IMR-90 (cell line): Measurements from ENCODE around the gene CLEC1A. TPM values are rescaled to one million over a fixed set of nuclear protein-coding genes. Genes with fewer than 3 reads are reported as not detected.

ENCODE experiments used
- ATAC-seq: fragments of 200-7000 bp; cut with Tn5 transposase; 2 replicates; pipeline ENCODE4 v1.9.1; 2020; ENCODE audit warnings: low read depth, mild to moderate bottlenecking, moderate library complexity
- BruUV-seq: library from RNA; stranded (reverse); fragments of 400-500 nt; replicated peaks from 2 replicates; lab custom pipeline; 2021; lab: Mats Ljungman, UMichigan
- CTCF ChIA-PET: fragments of 300-600 bp; formaldehyde crosslinking; extraction: SDS; loops from one replicate; lab custom pipeline; 2021; ENCODE audit warnings: antibody characterized with exemption; lab: Yijun Ruan, JAX
- POLR2A ChIA-PET: fragments of 300-600 bp; sonication (Branson Sonifier 250); formaldehyde crosslinking; loops from one replicate; lab custom pipeline; 2022; ENCODE audit warnings: antibody characterized with exemption; ENCODE audit not compliant: unreplicated experiment; lab: Charles Lee
- DNase-seq: peaks from one replicate; pipeline ENCODE4 v3.0.0; 2013
- H2AFZ ChIP-seq: replicated peaks from 2 replicates; pipeline ENCODE3; 2013; ENCODE audit warnings: low read length, mild to moderate bottlenecking; ENCODE audit not compliant: poor library complexity
- H2AK5ac ChIP-seq: 2 replicates; pipeline ENCODE4 v1.6.1; 2013; ENCODE audit warnings: low read depth, low read length, inconsistent platforms
- H2AK9ac ChIP-seq: replicated peaks from 2 replicates; pipeline ENCODE3; 2013; ENCODE audit warnings: mild to moderate bottlenecking, low read depth, low read length, moderate library complexity; ENCODE audit not compliant: poor library complexity
- H2BK120ac ChIP-seq: 2 replicates; pipeline ENCODE4 v1.6.1; 2013; ENCODE audit warnings: low read depth, low read length, inconsistent platforms
- H2BK15ac ChIP-seq: 3 replicates; pipeline ENCODE4 v1.6.1; 2013; ENCODE audit warnings: low read depth, low read length, inconsistent platforms
- H2BK20ac ChIP-seq: 2 replicates; pipeline ENCODE4 v1.6.1; 2013; ENCODE audit warnings: low read depth, mild to moderate bottlenecking, inconsistent platforms, low read length, moderate library complexity
- H2BK5ac ChIP-seq: 2 replicates; pipeline ENCODE4 v1.6.1; 2013; ENCODE audit warnings: mild to moderate bottlenecking, low read depth, low read length, inconsistent platforms; ENCODE audit not compliant: poor library complexity, severe bottlenecking
- H3K14ac ChIP-seq: replicated peaks from 2 replicates; pipeline ENCODE4 v1.6.1; 2013; ENCODE audit warnings: low read depth, low read length, inconsistent platforms
- H3K18ac ChIP-seq: 2 replicates; pipeline ENCODE4 v1.6.1; 2013; ENCODE audit warnings: low read depth, low read length, control low read depth
- H3K23ac ChIP-seq: 2 replicates; pipeline ENCODE4 v1.6.1; 2013; ENCODE audit warnings: low read depth, low read length, inconsistent platforms
- H3K27ac ChIP-seq: 2 replicates; pipeline ENCODE4 v1.5.1; 2013; ENCODE audit warnings: mild to moderate bottlenecking, control low read depth, low read length; ENCODE audit not compliant: insufficient read depth
- H3K27me3 ChIP-seq: 2 replicates; pipeline ENCODE4 v1.6.1; 2013; ENCODE audit warnings: low read length; ENCODE audit not compliant: control insufficient read depth, insufficient read depth
- H3K36me3 ChIP-seq: 2 replicates; pipeline ENCODE4 v1.6.1; 2013; ENCODE audit warnings: low read length, mixed read lengths; ENCODE audit not compliant: control insufficient read depth, insufficient read depth
- H3K4ac ChIP-seq: 2 replicates; pipeline ENCODE4 v1.6.1; 2013; ENCODE audit warnings: low read depth, low read length, inconsistent platforms
- H3K4me1 ChIP-seq: 2 replicates; pipeline ENCODE4 v1.6.1; 2013; ENCODE audit warnings: low read length, mixed read lengths; ENCODE audit not compliant: control insufficient read depth, insufficient read depth
- H3K4me2 ChIP-seq: 2 replicates; pipeline ENCODE4 v1.6.1; 2013; ENCODE audit warnings: low read depth, mild to moderate bottlenecking, control low read depth, low read length, moderate library complexity
- H3K4me3 ChIP-seq: 2 replicates; pipeline ENCODE4 v1.5.1; 2013; ENCODE audit warnings: low read depth, mild to moderate bottlenecking, control low read depth, low read length, moderate library complexity; ENCODE audit not compliant: insufficient read depth
- H3K56ac ChIP-seq: 2 replicates; pipeline ENCODE4 v1.6.1; 2013; ENCODE audit warnings: low read length, inconsistent platforms; ENCODE audit not compliant: insufficient read depth; ENCODE audit errors: extremely low read depth
- H3K79me1 ChIP-seq, 2 experiments: 2 replicates each; pipeline ENCODE4 v1.6.1; 2013; ENCODE audit warnings: low read length in 2 of 2, inconsistent platforms in 1 of 2, low read depth in 1 of 2
- H3K9ac ChIP-seq: 2 replicates; pipeline ENCODE4 v1.6.1; 2013; ENCODE audit warnings: low read depth, low read length, control low read depth
- H3K9me1 ChIP-seq: 2 replicates; pipeline ENCODE4 v1.6.1; 2013; ENCODE audit warnings: low read length, inconsistent platforms; ENCODE audit not compliant: insufficient read depth
- H3K9me3 ChIP-seq: 2 replicates; pipeline ENCODE4 v1.6.1; 2013; ENCODE audit warnings: low read length; ENCODE audit not compliant: control insufficient read depth, insufficient read depth
- H4K20me1 ChIP-seq: 2 replicates; pipeline ENCODE4 v1.6.1; 2013; ENCODE audit warnings: low read length, inconsistent platforms; ENCODE audit not compliant: insufficient read depth
- H4K5ac ChIP-seq: 2 replicates; pipeline ENCODE4 v1.6.1; 2013; ENCODE audit warnings: mild to moderate bottlenecking, low read depth, low read length, control low read depth
- H4K8ac ChIP-seq, 2 experiments: 2 replicates each; pipeline ENCODE4 v1.6.1; 2013; ENCODE audit warnings: low read depth in 2 of 2, low read length in 2 of 2, control low read depth in 1 of 2, inconsistent platforms in 1 of 2
- H4K91ac ChIP-seq: 2 replicates; pipeline ENCODE4 v1.6.1; 2013; ENCODE audit warnings: low read depth, low read length, inconsistent platforms; ENCODE audit not compliant: insufficient read depth
- BHLHE40 ChIP-seq: fragments of 150-350 bp; IDR thresholded peaks from 2 replicates; pipeline ENCODE4 v1.6.1; 2016; ENCODE audit warnings: mild to moderate bottlenecking, low read depth, low read length
- CEBPB ChIP-seq: IDR thresholded peaks from 2 replicates; pipeline ENCODE4 v1.6.1; 2012; ENCODE audit warnings: low read depth, low read length, improper control_type of control experiment
- MAFK ChIP-seq: IDR thresholded peaks from 2 replicates; pipeline ENCODE4 v1.6.1; 2012; ENCODE audit warnings: low read depth, low read length, improper control_type of control experiment
- MAZ ChIP-seq: IDR thresholded peaks from 2 replicates; pipeline ENCODE4 v1.6.1; 2012; ENCODE audit warnings: low read depth, mild to moderate bottlenecking, low read length, improper control_type of control experiment, moderate library complexity, borderline replicate concordance
- MXI1 ChIP-seq: IDR thresholded peaks from 2 replicates; pipeline ENCODE4 v1.6.1; 2012; ENCODE audit warnings: low read depth, mild to moderate bottlenecking, low read length, moderate library complexity, borderline replicate concordance
- NFE2L2 ChIP-seq: fragments of 150-350 bp; IDR thresholded peaks from 2 replicates; pipeline ENCODE4 v1.6.1; 2016; ENCODE audit warnings: low read depth, mild to moderate bottlenecking, low read length
- RAD21 ChIP-seq: IDR thresholded peaks from 2 replicates; pipeline ENCODE4 v1.6.1; 2012; ENCODE audit warnings: low read length, improper control_type of control experiment
- RCOR1 ChIP-seq: IDR thresholded peaks from 2 replicates; pipeline ENCODE4 v1.6.1; 2012; ENCODE audit warnings: mild to moderate bottlenecking, low read length, improper control_type of control experiment; ENCODE audit not compliant: insufficient replicate concordance
- SMC3 ChIP-seq: fragments of 150-350 bp; IDR thresholded peaks from 2 replicates; pipeline ENCODE4 v1.6.1; 2016; ENCODE audit warnings: low read depth, mild to moderate bottlenecking, antibody characterized with exemption, low read length, moderate library complexity
- WGBS, 2 experiments: methylation state at CpG; one replicate each; pipeline versions ENCODE4 v1.1.5 to v1.1.7; 2013; ENCODE audit warnings: missing lambda C conversion rate in 2 of 2; ENCODE audit not compliant: insufficient read length in 1 of 2; ENCODE audit errors: extremely low coverage in 2 of 2; 5-methylcytosine and 5-hydroxymethylcytosine counted together
- dilution Hi-C: fragments of 300-500 bp; cut with HindIII; formaldehyde crosslinking; loops from one replicate; pipeline ENCODE4 v1.14.3; 2018; ENCODE audit warnings: low sequenced_read_pairs; ENCODE audit not compliant: unreplicated experiment
- in situ Hi-C: fragments of 300-500 bp; cut with MboI; formaldehyde crosslinking; loops from 3 replicates; pipeline ENCODE4 v1.14.3; 2019; ENCODE audit warnings: low sequenced_read_pairs, inconsistent platforms, mixed read lengths
- intact Hi-C: fragments of 100-400 bp; cut with micrococcal nuclease; formaldehyde crosslinking; loops from 2 replicates; pipeline ENCODE4 v1.10.0; 2022
- polyA plus RNA-seq, 3 experiments: library from polyadenylated mRNA; depleted of rRNA; stranded (reverse); fragments of >200 nt; gene quantifications; 2 replicates each; pipeline ENCODE4 v1.2.3, GENCODE V29; 2012; ENCODE audit warnings: low replicate concordance in 1 of 3
- total RNA-seq: library from RNA; depleted of rRNA; stranded (reverse); fragments of >200 nt; gene quantifications from 2 replicates; pipeline ENCODE4 v1.2.3, GENCODE V29; 2012
- TF ChIP-seq, protein P1 (sequence below): fragments of 150-350 bp; IDR thresholded peaks from 2 replicates; pipeline ENCODE4 v1.6.1; 2016; ENCODE audit warnings: low read depth, mild to moderate bottlenecking, low read length, moderate library complexity, borderline replicate concordance

Gene CLEC1A
- total and polyA plus RNA-seq, 2 of the 4 experiments (the other 2 are of a cell fraction), result not detected

DNA sequence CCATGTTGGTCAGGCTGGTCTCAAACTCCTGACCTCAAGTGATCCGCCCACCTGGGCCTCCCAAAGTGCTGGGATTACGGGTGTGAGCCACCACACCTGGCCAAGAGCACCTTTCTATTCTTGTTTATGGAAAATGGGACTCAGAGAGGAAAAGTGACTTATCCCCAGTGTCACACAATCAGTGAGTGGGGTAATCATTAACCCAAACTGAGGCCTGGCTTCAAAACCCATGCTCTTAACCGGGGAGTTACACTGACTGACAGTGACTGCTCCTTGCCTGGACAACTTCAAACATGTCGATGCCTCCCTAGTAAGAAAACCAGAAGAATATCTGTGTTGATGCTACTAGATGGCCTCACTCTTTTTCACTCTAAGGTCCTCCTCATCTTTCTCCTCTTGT, 23.9 kb upstream of the CLEC1A start:
- ChIA-PET CTCF (no interaction called here), POLR2A (no interaction called here)
- H2AFZ ChIP-seq, result no peak overlapping the region
- no peak overlapping the region for H3K4me3 ChIP-seq
- in situ Hi-C loops, result no loop called here
- no peaks in the 10 kb centered on the region for H4K20me1 ChIP-seq
- no peak overlapping the region for H3K4ac ChIP-seq
- no peak overlapping the region for H3K9ac ChIP-seq
- H2BK5ac ChIP-seq, result no peak overlapping the region
- no peak overlapping the region for H2AK5ac ChIP-seq
- intact Hi-C loops, result no loop called here
- no peaks in the 10 kb centered on the region for H3K9me1 ChIP-seq
- no peak overlapping the region for H3K27ac ChIP-seq
- dilution Hi-C loops, result no loop called here
- H3K14ac ChIP-seq, result no peak overlapping the region
- H3K4me2 ChIP-seq, result no peak overlapping the region
- no peak overlapping the region; the same call in 2 of the 3 replicates for H2BK15ac ChIP-seq
- no peak overlapping the region for H3K56ac ChIP-seq
- no peaks in the 10 kb centered on the region for H3K4me1 ChIP-seq
- H2AK9ac ChIP-seq, result no peak overlapping the region
- H3K18ac ChIP-seq, result no peak overlapping the region
- no CpG with 5 or more reads among the region's 4 CpGs for WGBS, 2 experiments
- H3K23ac ChIP-seq, result no peak overlapping the region
- DNase-seq (no peak), ATAC-seq (no peak)
- no peaks in the 10 kb centered on the region for H3K79me1 ChIP-seq
- TF ChIP-seq MXI1 (no peak), BHLHE40 (no peak), RCOR1 (no peak), CEBPB (no peak), MAZ (no peak), SMC3 (no peak), RAD21 (no peak), MAFK (no peak), NFE2L2 (no peak)
- TF ChIP-seq, protein P1, sequence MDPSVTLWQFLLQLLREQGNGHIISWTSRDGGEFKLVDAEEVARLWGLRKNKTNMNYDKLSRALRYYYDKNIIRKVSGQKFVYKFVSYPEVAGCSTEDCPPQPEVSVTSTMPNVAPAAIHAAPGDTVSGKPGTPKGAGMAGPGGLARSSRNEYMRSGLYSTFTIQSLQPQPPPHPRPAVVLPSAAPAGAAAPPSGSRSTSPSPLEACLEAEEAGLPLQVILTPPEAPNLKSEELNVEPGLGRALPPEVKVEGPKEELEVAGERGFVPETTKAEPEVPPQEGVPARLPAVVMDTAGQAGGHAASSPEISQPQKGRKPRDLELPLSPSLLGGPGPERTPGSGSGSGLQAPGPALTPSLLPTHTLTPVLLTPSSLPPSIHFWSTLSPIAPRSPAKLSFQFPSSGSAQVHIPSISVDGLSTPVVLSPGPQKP, result no peak
- no TSS peak for BruUV-seq
- no peaks in the 10 kb centered on the region for H3K9me3 ChIP-seq
- no peak overlapping the region for H2BK20ac ChIP-seq
- H2BK120ac ChIP-seq, result no peak overlapping the region
- H4K5ac ChIP-seq, result no peak overlapping the region
- peaks cover 3% of the 10 kb centered on the region; the same call in 1 of the 2 replicates for H3K27me3 ChIP-seq
- H4K8ac ChIP-seq, result no peak overlapping the region
- H4K91ac ChIP-seq, result no peak overlapping the region
- H3K36me3 ChIP-seq, result no peaks in the 10 kb centered on the region
